ENCODE results near the gene GRM5. TPM values are rescaled to one million over a fixed set of nuclear protein-coding genes. Genes with fewer than 3 reads are reported as not detected.

GRM5 gene
- total RNA-seq, 1 experiment from 2014 or later: not detected

DNA sequence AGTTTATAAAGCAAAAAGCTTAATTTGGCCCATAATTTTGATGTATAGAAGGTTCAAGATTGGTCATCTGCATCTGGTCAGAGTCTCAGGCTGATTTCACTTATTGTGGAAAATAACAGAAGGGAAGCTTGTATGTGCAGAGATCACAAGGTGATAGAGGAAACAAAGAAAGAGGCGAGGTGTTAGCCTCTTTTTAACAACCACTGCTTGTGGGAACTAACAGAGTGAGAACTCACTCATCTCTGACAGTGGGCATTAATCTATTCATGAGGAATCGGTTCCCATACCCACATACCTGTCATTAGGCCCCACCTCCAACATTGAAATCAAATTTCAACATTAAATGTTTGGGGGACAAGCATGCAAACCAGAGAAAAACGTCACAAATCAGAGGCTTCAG lies 250.3 kb downstream of the GRM5 start:
- no peaks in the 10 kb centered on the region for H3K36me3 ChIP-seq (ENCODE audit: low read depth, low read length)
- no peak for TF ChIP-seq EZH2 (IDR thresholded peaks at IDR 0.05; ENCODE audit: low read length, unreplicated experiment)
- TF ChIP-seq, protein P1, sequence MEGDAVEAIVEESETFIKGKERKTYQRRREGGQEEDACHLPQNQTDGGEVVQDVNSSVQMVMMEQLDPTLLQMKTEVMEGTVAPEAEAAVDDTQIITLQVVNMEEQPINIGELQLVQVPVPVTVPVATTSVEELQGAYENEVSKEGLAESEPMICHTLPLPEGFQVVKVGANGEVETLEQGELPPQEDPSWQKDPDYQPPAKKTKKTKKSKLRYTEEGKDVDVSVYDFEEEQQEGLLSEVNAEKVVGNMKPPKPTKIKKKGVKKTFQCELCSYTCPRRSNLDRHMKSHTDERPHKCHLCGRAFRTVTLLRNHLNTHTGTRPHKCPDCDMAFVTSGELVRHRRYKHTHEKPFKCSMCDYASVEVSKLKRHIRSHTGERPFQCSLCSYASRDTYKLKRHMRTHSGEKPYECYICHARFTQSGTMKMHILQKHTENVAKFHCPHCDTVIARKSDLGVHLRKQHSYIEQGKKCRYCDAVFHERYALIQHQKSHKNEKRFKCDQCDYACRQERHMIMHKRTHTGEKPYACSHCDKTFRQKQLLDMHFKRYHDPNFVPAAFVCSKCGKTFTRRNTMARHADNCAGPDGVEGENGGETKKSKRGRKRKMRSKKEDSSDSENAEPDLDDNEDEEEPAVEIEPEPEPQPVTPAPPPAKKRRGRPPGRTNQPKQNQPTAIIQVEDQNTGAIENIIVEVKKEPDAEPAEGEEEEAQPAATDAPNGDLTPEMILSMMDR (conservative IDR thresholded peaks at IDR 0.05; ENCODE audit: low read depth, low read length): no peak
- no peak overlapping the region for H3K4me2 ChIP-seq (ENCODE audit: low read length)
- H4K20me1 ChIP-seq (ENCODE audit: low read length): no peaks in the 10 kb centered on the region
- DNase-seq: no peak
- no peak overlapping the region for H3K4me3 ChIP-seq (ENCODE audit: low read length)
- H3K9ac ChIP-seq (ENCODE audit: low read length): no peak overlapping the region
- no peaks in the 10 kb centered on the region for H3K9me2 ChIP-seq (replicated peaks; ENCODE audit: low read length)
- no peaks in the 10 kb centered on the region for H3K79me2 ChIP-seq (ENCODE audit: low read length)
- BruUV-seq (replicated peaks): no TSS peak
- H3K4me1 ChIP-seq (ENCODE audit: insufficient read depth, low read length): no peaks in the 10 kb centered on the region
- POLR2A ChIA-PET (ENCODE audit: unreplicated experiment): no interaction called here
- CTCF ChIA-PET: no interaction called here
- H3K27me3 ChIP-seq (ENCODE audit: low read length): no peaks in the 10 kb centered on the region
- no peaks in the 10 kb centered on the region for H3F3A ChIP-seq (ENCODE audit: low read length, unreplicated experiment)
- no peak overlapping the region for H2AFZ ChIP-seq (ENCODE audit: low read length)
- no peak overlapping the region for H3K27ac ChIP-seq (ENCODE audit: low read length)
- intact Hi-C loops (cut with micrococcal nuclease): no loop called here
- H3K9me3 ChIP-seq (ENCODE audit: low read length): no peaks in the 10 kb centered on the region
- ATAC-seq: no peak

DNA sequence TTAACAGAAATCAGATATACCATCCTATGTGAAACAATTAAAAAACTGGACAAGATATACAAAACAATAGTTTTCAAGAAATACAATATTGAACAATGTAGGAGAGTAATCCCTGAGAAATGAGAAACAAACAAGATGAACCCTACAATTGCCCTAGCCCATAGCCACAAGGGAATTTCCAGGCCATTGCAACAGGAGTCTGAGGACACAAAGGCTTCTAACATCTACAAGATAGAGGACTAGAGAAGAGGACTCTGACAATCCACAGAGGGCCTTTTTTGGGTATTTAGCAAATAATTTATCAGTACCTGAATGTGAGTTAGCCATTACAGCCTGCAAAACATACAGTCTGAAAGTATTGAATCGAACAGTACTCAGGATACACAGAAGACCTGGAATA lies 251.7 kb downstream of the GRM5 start:
- Histone ChIP-seq H3K27ac (ENCODE audit: low read length) (no peak overlapping the region), H3K9me3 (ENCODE audit: low read length) (no peaks in the 10 kb centered on the region), H2AFZ (ENCODE audit: low read length) (no peak overlapping the region), H3K4me2 (ENCODE audit: low read length) (no peak overlapping the region), H3K27me3 (ENCODE audit: low read length) (no peaks in the 10 kb centered on the region), H3K4me3 (ENCODE audit: low read length) (no peak overlapping the region), H3K79me2 (ENCODE audit: low read length) (no peaks in the 10 kb centered on the region), H3K9me2 (replicated peaks; ENCODE audit: low read length) (no peaks in the 10 kb centered on the region), H4K20me1 (ENCODE audit: low read length) (no peaks in the 10 kb centered on the region), H3K9ac (ENCODE audit: low read length) (no peak overlapping the region), H3F3A (ENCODE audit: low read length, unreplicated experiment) (no peaks in the 10 kb centered on the region), H3K4me1 (ENCODE audit: insufficient read depth, low read length) (no peaks in the 10 kb centered on the region), H3K36me3 (ENCODE audit: low read depth, low read length) (no peaks in the 10 kb centered on the region)
- BruUV-seq (replicated peaks): no TSS peak
- ATAC-seq: no peak
- TF ChIP-seq EZH2 (IDR thresholded peaks at IDR 0.05; ENCODE audit: low read length, unreplicated experiment) (no peak), EZH2phosphoT487 (IDR thresholded peaks at IDR 0.05; ENCODE audit: borderline replicate concordance, low read length) (no peak)
- TF ChIP-seq, protein P1 (conservative IDR thresholded peaks at IDR 0.05; ENCODE audit: low read depth, low read length): no peak
- CTCF ChIA-PET: no interaction called here
- intact Hi-C loops (cut with micrococcal nuclease): no loop called here
- DNase-seq: no peak
- POLR2A ChIA-PET (ENCODE audit: unreplicated experiment): no interaction called here

DNA sequence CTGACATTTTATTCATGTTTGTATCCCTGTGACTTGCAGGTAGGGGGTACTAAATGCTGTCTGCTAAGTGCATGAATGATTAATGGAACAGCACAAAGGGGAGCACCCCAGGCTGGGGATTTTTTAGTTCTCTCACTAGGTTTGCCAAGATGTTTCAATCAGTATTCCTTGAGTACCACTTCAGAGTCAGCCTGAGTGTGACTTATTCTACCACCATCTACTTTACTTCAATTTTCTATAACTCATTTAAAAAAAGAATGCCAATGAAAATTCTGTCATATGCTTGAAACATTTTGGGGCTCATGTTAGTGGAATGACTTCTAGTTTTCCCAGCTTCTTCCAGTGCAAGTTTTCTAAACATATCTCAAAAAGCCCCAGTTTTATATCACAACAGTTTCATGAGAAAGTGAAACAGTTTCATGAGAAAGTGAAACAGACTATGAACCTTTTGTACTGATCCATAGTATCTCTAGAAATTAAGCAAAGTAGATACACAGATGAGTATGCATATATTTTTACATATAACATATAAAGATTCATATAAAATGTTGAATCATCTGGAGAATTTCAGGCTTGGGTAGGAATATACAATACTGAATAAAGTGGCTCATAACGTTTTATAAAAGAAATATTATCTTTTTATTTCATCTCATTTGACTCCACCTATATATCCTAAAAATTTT lies 252.4 kb downstream of the GRM5 start:
- TF ChIP-seq, protein P1 (conservative IDR thresholded peaks at IDR 0.05; ENCODE audit: low read depth, low read length): no peak
- no peak for TF ChIP-seq EZH2phosphoT487 (IDR thresholded peaks at IDR 0.05; ENCODE audit: borderline replicate concordance, low read length)
- TF ChIP-seq EZH2 (IDR thresholded peaks at IDR 0.05; ENCODE audit: low read length, unreplicated experiment): no peak
- H3K79me2 ChIP-seq (ENCODE audit: low read length): no peaks in the 10 kb centered on the region
- no peak overlapping the region for H3K9ac ChIP-seq (ENCODE audit: low read length)
- CTCF ChIA-PET: no interaction called here
- ATAC-seq: no peak; the same call in 1 of the 2 replicates
- no peak overlapping the region for H3K4me3 ChIP-seq (ENCODE audit: low read length)
- no peak overlapping the region for H3K4me2 ChIP-seq (ENCODE audit: low read length)
- no peaks in the 10 kb centered on the region for H3K36me3 ChIP-seq (ENCODE audit: low read depth, low read length)
- H3K27ac ChIP-seq (ENCODE audit: low read length): no peak overlapping the region
- no peaks in the 10 kb centered on the region for H3K9me2 ChIP-seq (replicated peaks; ENCODE audit: low read length)
- no peak for DNase-seq
- intact Hi-C loops (cut with micrococcal nuclease): no loop called here
- POLR2A ChIA-PET (ENCODE audit: unreplicated experiment): no interaction called here
- BruUV-seq (replicated peaks): no TSS peak
- H4K20me1 ChIP-seq (ENCODE audit: low read length): no peaks in the 10 kb centered on the region
- H2AFZ ChIP-seq (ENCODE audit: low read length): no peak overlapping the region
- no peaks in the 10 kb centered on the region for H3K27me3 ChIP-seq (ENCODE audit: low read length)
- H3F3A ChIP-seq (ENCODE audit: low read length, unreplicated experiment): no peaks in the 10 kb centered on the region
- no peaks in the 10 kb centered on the region for H3K9me3 ChIP-seq (ENCODE audit: low read length)
- no peaks in the 10 kb centered on the region for H3K4me1 ChIP-seq (ENCODE audit: insufficient read depth, low read length)

Data from PC-3 (cell line).